GM12872 (cell line): Measurements from ENCODE around the gene COX5A.

Experiments
- TF ChIP-seq, protein P1 (sequence below): IDR thresholded peaks from 3 replicates; pipeline ENCODE4 v1.5.1; 2011; ENCODE audit warnings: low read depth, mild to moderate bottlenecking, low read length, moderate library complexity; ENCODE audit not compliant: insufficient read depth

COX5A gene

DNA sequence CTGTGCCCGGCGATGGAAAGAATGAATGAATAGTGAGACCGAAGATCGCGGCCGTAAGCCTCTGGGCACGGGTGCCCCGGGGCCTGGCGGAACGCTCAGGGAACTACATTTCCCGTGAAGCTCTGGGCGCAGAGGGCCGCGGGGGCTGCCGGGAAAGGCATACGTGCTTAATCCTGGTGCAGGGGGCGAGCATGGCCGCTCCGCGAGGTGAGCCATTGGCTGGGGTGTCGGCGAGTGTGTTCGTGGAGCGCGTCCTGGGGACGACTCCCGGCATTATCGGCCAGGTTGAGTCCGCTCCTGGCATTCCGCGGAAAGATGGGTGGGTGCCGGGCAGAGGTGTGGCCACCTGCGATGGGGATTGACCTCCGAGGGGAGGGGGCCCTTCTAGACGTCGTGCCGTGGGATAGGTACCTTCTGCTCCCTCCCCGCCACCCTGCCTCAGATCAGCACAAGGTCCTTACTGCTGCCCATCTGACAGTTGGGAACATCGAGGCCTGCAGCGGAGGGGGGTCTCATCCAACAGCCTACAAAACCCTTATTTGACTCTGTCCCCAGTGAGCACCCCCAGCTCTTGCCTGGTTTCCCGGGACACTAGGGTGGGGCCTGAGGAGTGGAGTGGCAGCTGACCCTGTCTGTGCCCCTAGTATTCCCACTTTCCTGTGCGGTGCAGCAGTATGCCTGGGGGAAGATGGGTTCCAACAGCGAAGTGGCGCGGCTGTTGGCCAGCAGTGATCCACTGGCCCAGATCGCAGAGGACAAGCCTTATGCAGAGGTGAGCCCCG lies 47.8 kb downstream of the COX5A start, which contains the start of gene MPI:
Gene MPI, plus strand, starts transcription at position 160 of the 782 bp plus-strand sequence. Its CDS starts 32 bp downstream, at position 192.
- TF ChIP-seq, protein P1, sequence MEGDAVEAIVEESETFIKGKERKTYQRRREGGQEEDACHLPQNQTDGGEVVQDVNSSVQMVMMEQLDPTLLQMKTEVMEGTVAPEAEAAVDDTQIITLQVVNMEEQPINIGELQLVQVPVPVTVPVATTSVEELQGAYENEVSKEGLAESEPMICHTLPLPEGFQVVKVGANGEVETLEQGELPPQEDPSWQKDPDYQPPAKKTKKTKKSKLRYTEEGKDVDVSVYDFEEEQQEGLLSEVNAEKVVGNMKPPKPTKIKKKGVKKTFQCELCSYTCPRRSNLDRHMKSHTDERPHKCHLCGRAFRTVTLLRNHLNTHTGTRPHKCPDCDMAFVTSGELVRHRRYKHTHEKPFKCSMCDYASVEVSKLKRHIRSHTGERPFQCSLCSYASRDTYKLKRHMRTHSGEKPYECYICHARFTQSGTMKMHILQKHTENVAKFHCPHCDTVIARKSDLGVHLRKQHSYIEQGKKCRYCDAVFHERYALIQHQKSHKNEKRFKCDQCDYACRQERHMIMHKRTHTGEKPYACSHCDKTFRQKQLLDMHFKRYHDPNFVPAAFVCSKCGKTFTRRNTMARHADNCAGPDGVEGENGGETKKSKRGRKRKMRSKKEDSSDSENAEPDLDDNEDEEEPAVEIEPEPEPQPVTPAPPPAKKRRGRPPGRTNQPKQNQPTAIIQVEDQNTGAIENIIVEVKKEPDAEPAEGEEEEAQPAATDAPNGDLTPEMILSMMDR = no peak

DNA sequence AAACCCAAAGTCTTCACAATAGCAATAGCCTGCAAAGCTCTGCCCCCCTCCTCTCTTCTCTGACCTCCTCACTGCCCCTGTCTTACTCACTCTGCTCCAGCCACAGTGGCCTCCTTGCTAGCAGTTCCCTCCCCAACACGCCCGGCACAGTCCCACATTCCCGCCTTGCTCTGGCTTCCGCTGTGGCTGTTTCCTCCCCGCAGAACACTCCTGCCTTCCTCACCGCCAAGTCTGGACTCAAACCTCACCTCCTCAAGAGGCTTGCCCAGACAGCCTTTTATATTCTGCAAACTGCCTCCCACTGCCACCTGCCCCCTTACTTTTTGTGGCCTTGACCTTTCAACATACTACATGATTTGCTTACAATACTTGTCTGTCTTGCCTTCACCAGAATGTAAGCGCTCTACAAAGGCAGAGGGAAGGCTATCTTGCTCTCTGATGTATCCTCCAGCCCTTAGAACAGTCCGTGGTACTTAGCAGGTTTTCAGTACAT lies 48.4 kb downstream of the COX5A start:
- TF ChIP-seq, protein P1 = no peak

DNA sequence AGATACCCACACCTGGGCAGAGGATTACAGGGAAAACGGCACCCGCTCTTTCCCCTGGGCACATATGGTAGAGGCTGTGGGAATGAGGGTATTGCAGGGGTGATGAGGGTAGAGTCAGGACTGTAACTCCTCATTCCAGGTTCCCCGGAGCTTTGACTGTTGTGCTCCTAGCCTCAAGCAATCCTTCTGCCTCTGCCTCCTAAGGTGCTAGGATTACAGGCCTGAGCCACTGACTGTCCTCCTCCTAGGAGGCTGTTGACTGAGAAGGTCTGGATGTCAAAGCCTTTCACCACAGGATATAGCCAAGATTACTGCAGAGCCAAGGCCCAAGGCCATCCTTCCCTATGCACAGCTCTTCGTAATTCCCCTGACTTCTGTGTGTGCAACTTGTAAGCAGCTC lies 49.2 kb downstream of the COX5A start:
- TF ChIP-seq, protein P1 = no peak

DNA sequence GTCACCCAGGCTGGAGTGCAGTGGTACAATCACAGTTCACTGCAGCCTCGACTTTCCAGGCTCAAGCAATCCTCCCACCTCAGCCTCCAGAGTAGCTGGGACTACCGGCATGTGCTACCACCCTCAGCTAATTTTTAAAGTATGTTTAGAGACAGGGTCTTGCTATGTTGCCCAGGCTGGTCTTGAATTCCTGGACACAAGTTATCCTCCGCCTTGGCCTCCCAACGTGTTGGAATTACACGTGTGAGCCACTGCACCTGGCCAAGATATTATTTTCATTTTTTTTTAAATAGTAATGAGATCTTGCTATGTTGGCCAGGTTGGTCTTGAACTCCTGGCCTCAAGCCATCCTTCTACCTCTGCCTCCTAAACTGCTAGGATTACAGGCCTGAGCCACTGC lies 52.4 kb downstream of the COX5A start:
- TF ChIP-seq, protein P1 = no peak

DNA sequence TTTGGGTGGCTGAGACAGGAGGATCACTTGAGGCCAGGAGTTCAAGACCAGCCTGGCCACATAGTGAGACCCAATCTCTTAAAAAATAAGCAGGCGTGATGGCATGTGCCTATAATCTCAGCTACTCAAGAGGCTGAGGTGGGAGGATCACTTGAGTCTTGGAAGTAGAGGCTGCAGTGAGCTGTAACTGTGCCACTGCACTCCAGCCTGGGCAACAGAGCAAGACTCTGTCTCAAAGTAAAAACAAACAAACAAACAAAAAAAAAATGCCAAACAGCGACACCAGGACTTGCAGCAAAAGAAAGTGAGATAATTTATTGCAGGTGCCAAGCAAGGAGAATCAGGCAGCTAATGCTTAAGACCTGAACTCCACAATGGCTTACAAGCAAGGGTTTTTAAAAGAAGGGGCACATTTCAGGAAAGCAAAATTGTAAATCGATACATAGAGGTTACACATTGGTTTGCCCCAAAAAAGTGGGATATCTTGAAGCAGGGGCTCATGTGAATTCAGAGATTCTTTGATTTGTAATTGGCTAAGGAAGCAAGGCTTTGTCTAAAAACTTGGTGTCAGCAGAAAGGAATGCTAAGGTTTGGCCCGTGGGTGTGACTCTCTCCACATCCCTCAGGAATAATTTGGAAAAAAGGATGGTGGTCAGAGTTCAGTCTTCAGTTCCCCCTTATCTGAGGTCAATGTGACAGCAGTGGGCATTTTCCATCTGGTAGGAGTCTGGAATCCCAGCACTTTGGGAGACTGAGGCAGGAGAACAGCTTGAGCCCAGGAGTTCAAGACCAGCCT lies 53.2 kb downstream of the COX5A start:
- TF ChIP-seq, protein P1 = no peak

DNA sequence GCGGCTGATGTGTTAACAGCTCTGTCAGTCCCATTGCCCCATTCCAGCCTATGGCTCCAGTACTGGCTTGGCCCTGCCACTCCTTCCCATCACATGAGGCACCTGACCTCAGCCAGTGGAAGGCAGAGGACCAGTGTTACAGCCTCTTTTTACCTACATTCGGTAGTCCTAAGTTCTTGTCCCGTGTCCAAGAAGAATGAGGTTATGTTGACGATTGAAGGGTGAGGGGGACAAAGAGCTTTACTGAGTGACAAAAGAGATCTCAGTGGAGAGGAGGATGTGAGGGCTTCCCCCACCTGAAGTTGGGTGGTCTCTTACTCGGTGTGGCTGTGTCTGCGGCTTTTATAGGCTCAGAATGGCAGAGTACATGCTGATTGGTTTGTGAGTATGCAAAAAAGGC lies 55.3 kb downstream of the COX5A start:
- TF ChIP-seq, protein P1 = no peak

DNA sequence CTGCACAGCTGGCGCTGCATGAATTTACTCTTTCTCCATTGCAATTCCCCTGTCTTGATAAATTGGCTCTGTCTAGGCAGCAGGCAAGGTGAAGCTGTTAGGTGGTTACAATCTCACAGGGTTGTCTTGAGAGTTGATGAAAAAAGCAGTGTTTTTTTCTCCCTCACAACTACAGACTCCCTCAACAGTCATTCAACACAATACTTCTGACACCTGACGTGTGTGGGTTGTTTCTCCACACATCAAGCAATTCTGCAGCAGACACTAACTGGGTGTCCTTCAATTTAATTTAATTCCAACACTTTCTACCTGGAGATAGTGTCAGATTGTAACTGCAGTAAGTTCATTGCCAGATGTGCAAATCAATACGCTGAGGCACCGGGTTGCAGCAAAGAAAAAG lies 59.6 kb downstream of the COX5A start:
- TF ChIP-seq, protein P1 = no peak
